ENCODE measurements around the gene KCNG4. TPM values are rescaled to one million over a fixed set of nuclear protein-coding genes. Genes with fewer than 3 reads are reported as not detected.

The KCNG4 gene
- total RNA-seq, 1 donor from 2014 or later = not detected

- DNase-seq = no peak
Measured at GRCh38 chr16:84182680-84183571, 56.9 kb downstream of the KCNG4 start.

- DNase-seq = no peak
Measured at GRCh38 chr16:84182104-84182503, 57.7 kb downstream of the KCNG4 start.

- no peak for DNase-seq
Measured at GRCh38 chr16:84181144-84181915, 58.5 kb downstream of the KCNG4 start.

- DNase-seq = no peak
Measured at GRCh38 chr16:84180519-84181140, 59.2 kb downstream of the KCNG4 start.

- DNase-seq = no peak
Measured at GRCh38 chr16:84179612-84180320, 60.0 kb downstream of the KCNG4 start.

GRCh38 chr16:84178892-84179611 lies 60.8 kb downstream of the KCNG4 start:
- DNase-seq = no peak

- DNase-seq = peak; percentile 38
Measured at GRCh38 chr16:84178146-84178765, 61.6 kb downstream of the KCNG4 start.

GRCh38 chr16:84177741-84178073 lies 62.1 kb downstream of the KCNG4 start:
- DNase-seq = no peak

GRCh38 chr16:84176192-84177053 lies 63.4 kb downstream of the KCNG4 start:
- no peak for DNase-seq

- no peak for DNase-seq
Measured at GRCh38 chr16:84175350-84176081, 64.3 kb downstream of the KCNG4 start.

- DNase-seq = no peak
Measured at GRCh38 chr16:84174396-84174795, 65.4 kb downstream of the KCNG4 start.

- DNase-seq = no peak
Measured at GRCh38 chr16:84169765-84170310, 70.0 kb downstream of the KCNG4 start.

Small RNAs within 50 kb of the gene (small RNA-seq; reads per million reads assigned to genes)
- not detected for gene RNA5SP433 (ENCODE audit: low replicate concordance)

Other genes starting within 250 kb of the KCNG4 start
- gene SLC38A8, start 197.2 kb downstream of the KCNG4 start, total RNA-seq = not detected
- gene MBTPS1, start 123.1 kb downstream of the KCNG4 start, total RNA-seq = 96.9 TPM
- gene HSDL1, start 94.8 kb downstream of the KCNG4 start, total RNA-seq = 25.3 TPM
- 0.10 TPM for gene DNAAF1, start 94.7 kb downstream of the KCNG4 start, total RNA-seq
- gene TAF1C, start 53.0 kb downstream of the KCNG4 start, total RNA-seq = 39.4 TPM
- 0.31 TPM for gene ADAD2, start 48.9 kb downstream of the KCNG4 start, total RNA-seq
- gene WFDC1, start 54.9 kb upstream of the KCNG4 start, total RNA-seq = 4.8 TPM
- gene ATP2C2, start 128.5 kb upstream of the KCNG4 start, total RNA-seq = 5.7 TPM

Measured in tongue (tissue), 3 donors.